Kidney (tissue), 14 donors: ENCODE data around the gene KRT36. TPM values are rescaled to one million over a fixed set of nuclear protein-coding genes. Genes with fewer than 3 reads are reported as not detected.
A peak's percentile ranks its signal among the peaks of the same experiment; 100 is the strongest.

Source experiments
- DNase-seq, 5 donors: peaks; one replicate each; pipeline ENCODE4 v3.0.0-alpha.2; 2013 to 2020
- FAIRE-seq: peaks from 2 replicates; lab custom pipeline; 2012; peaks lifted over from hg19 to GRCh38; lab: Jason Lieb, UNC
- H3K27ac ChIP-seq, 2 donors: one replicate each; pipeline ENCODE4 v1.7.0; 2013; ENCODE audit warnings: low read depth in 2 of 2, low read length in 2 of 2, inconsistent platforms in 1 of 2
- H3K27me3 ChIP-seq: one replicate; pipeline ENCODE4 v1.7.1; 2013; ENCODE audit warnings: low read length, inconsistent platforms; ENCODE audit not compliant: control insufficient read depth, insufficient read depth
- H3K36me3 ChIP-seq, 3 donors: one replicate each; pipeline versions ENCODE4 v1.7.0 to v1.7.1; 2013; ENCODE audit warnings: low read length in 3 of 3, control low read depth in 1 of 3, inconsistent platforms in 1 of 3; ENCODE audit not compliant: insufficient read depth in 3 of 3, control insufficient read depth in 2 of 3
- H3K4me1 ChIP-seq, 3 donors: one replicate each; pipeline versions ENCODE4 v1.7.0 to v1.7.1; 2013; ENCODE audit warnings: low read length in 3 of 3, inconsistent platforms in 1 of 3, low read depth in 1 of 3; ENCODE audit not compliant: control insufficient read depth in 2 of 3, insufficient read depth in 2 of 3
- H3K4me3 ChIP-seq, 3 donors: one replicate each; pipeline versions ENCODE4 v1.7.0 to v1.8.1; 2013; ENCODE audit warnings: low read length in 3 of 3, control low read depth in 1 of 3, inconsistent platforms in 1 of 3
- H3K9ac ChIP-seq, 3 donors: one replicate each; pipeline versions ENCODE4 v1.7.0 to v1.7.1; 2013; ENCODE audit warnings: low read length in 3 of 3, control low read depth in 1 of 3, inconsistent platforms in 1 of 3
- H3K9me3 ChIP-seq, 3 donors: one replicate each; pipeline versions ENCODE4 v1.7.0 to v1.7.1; 2013; ENCODE audit warnings: low read length in 3 of 3, control low read depth in 1 of 3, inconsistent platforms in 1 of 3; ENCODE audit not compliant: control insufficient read depth in 2 of 3, insufficient read depth in 1 of 3
- intact Hi-C: fragments of 100-400 bp; cut with DNase I; formaldehyde crosslinking; loops from one replicate; pipeline ENCODE4 v1.11.1; 2022
- polyA plus RNA-seq: library from polyadenylated mRNA; stranded (reverse); fragments of 350-450 nt; fragmentation: Illumina TruSeq; extraction: RNeasy Lipid Tissue Mini Kit (QIAGEN cat#74804); gene quantifications from one replicate; pipeline ENCODE4 v1.2.3, GENCODE V29; 2014; ENCODE audit warnings: low read depth, low replicate concordance; ENCODE audit not compliant: insufficient read depth
- total RNA-seq: library from RNA; stranded (reverse); fragmentation: NEBNext Ultra II Directional; extraction: Animal tissue kit (Norgen Biotek cat#: 25700); gene quantifications from one replicate; pipeline ENCODE4 v1.2.1, GENCODE V29; 2021
- TF ChIP-seq, protein P1 (sequence below): IDR thresholded peaks from 3 replicates; pipeline ENCODE4 v1.5.1; 2012; ENCODE audit warnings: mild to moderate bottlenecking, moderate library complexity, borderline replicate concordance; ENCODE audit not compliant: insufficient read depth; ENCODE audit errors: extremely low read depth
- donor health status: control.
- donor health status: control.
- donor health status: control.
- donor health status: control.
- donor health status: control.
- donor health status: DM: yes; HTN: yes; CAD: no.
- donor health status: Normal renal cell carcinoma (clear cell type).

KRT36 gene
- total and polyA plus RNA-seq, 2 donors from 2014 or later: not detected

DNA sequence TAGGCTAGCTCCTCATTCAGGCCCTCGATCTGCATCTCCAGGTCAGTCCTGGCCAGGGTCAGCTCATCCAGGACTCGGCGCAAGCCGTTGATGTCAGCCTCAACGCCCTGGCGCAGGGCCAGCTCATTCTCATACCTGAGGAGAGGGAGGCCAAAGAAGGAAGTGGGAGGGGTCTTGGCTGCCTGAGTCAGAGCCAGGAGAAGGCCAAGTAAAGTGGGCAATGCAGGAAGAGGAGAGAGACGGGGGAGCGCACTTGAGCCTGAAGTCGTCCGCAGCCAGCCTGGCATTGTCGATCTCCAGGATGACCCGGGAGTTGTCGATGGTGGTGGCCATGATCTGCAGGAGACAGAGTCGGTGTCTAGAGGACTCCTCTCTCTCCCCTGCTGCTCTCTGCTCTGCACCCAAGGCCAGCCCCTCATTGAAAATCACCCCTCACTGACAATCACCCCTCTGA lies 27.1 kb upstream of the KRT36 start:
- no peaks in the 10 kb centered on the region for H3K9me3 ChIP-seq
- H3K9ac ChIP-seq: no peak overlapping the region
- no peak overlapping the region for H3K27ac ChIP-seq
- FAIRE-seq: no peak
- H3K27me3 ChIP-seq: no peaks in the 10 kb centered on the region
- H3K4me1 ChIP-seq: no peaks in the 10 kb centered on the region
- TF ChIP-seq, protein P1, sequence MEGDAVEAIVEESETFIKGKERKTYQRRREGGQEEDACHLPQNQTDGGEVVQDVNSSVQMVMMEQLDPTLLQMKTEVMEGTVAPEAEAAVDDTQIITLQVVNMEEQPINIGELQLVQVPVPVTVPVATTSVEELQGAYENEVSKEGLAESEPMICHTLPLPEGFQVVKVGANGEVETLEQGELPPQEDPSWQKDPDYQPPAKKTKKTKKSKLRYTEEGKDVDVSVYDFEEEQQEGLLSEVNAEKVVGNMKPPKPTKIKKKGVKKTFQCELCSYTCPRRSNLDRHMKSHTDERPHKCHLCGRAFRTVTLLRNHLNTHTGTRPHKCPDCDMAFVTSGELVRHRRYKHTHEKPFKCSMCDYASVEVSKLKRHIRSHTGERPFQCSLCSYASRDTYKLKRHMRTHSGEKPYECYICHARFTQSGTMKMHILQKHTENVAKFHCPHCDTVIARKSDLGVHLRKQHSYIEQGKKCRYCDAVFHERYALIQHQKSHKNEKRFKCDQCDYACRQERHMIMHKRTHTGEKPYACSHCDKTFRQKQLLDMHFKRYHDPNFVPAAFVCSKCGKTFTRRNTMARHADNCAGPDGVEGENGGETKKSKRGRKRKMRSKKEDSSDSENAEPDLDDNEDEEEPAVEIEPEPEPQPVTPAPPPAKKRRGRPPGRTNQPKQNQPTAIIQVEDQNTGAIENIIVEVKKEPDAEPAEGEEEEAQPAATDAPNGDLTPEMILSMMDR: no peak
- H3K4me3 ChIP-seq: no peak overlapping the region
- intact Hi-C loops: no loop called here
- H3K36me3 ChIP-seq: no peaks in the 10 kb centered on the region
- peak in 3 of 5 donors; percentile 51 to 67 (median 57) for DNase-seq

DNA sequence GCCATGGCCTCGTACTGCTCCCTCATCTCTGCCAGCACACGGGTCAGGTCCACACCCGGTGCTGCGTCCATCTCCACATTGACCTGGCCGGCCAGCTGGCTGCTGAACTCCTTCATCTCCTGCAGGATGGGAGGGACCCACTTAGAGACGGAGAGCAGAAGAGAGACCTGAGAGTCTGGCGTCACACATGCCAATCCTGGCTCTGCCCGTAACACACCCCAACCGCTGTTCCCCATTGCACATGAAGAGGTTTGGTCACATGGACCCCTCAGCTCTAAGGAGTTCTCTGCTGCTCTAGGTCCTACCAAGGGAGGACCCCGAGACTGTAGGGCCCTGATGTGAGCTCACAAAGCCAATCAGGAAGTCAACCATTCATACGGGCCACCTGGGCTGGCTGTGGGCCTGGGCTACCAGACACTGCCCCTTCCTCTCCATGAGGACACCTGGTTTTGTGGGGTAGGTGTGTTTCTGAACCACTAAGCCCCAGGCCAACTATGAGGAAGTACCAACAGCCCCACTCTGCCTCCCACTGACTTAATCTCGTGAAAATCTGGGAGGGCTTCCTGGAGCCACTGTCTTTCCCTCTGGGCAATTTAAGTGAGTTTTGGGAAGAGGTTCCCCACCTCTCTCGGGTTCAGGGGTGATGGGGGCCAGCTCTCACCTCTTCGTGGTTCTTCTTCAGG lies 26.6 kb upstream of the KRT36 start:
- Histone ChIP-seq H3K27me3 (no peaks in the 10 kb centered on the region), H3K36me3 (no peaks in the 10 kb centered on the region), H3K9ac (no peak overlapping the region), H3K27ac (no peak overlapping the region), H3K9me3 (no peaks in the 10 kb centered on the region), H3K4me1 (no peaks in the 10 kb centered on the region), H3K4me3 (no peak overlapping the region)
- intact Hi-C loops: no loop called here
- TF ChIP-seq, protein P1: no peak
- DNase-seq: peak in 1 of 5 donors; percentile 44
- FAIRE-seq: no peak

DNA sequence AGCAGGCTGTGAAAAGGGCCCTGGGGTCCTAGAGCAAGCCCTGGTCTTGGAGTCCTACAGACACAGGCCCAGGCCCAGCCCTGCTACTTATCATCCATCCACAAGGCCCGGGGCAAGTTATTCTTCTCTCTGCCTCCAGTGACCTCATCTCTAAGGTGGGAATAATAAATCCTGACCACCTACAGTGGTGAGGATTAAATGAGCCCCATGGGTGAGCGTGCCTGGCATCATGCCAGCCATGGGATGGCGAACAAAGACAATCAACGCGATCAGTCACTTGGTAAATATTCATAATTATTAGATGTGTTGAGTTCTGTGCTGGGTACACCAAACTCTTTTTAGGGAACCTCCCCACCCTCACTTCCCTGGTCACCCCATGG lies 23.4 kb upstream of the KRT36 start:
- H3K27me3 ChIP-seq: no peaks in the 10 kb centered on the region
- FAIRE-seq: no peak
- peak in 1 of 5 donors; percentile 53 for DNase-seq

More for the DNA sequence above, 23.4 kb upstream of the KRT36 start:
- TF ChIP-seq, protein P1: no peak
- intact Hi-C loops: no loop called here
- Histone ChIP-seq H3K4me3 (no peak overlapping the region), H3K9ac (no peak overlapping the region), H3K36me3 (no peaks in the 10 kb centered on the region), H3K9me3 (no peaks in the 10 kb centered on the region), H3K27ac (no peak overlapping the region), H3K4me1 (no peaks in the 10 kb centered on the region)
